ENCODE results near the gene TRIM7. TPM values are rescaled to one million over a fixed set of nuclear protein-coding genes. Genes with fewer than 3 reads are reported as not detected.

TRIM7 gene
- total and polyA plus RNA-seq, 9 of the 15 experiments (the other 6 are each of a cell fraction or from before 2014, with no cell fraction given): 2.6 to 14.9 (median 8.9) TPM

GRCh38 chr5:181187500-181188213 is 17.3 kb downstream of the TRIM7 start (continued):
- TF ChIP-seq, protein P1, sequence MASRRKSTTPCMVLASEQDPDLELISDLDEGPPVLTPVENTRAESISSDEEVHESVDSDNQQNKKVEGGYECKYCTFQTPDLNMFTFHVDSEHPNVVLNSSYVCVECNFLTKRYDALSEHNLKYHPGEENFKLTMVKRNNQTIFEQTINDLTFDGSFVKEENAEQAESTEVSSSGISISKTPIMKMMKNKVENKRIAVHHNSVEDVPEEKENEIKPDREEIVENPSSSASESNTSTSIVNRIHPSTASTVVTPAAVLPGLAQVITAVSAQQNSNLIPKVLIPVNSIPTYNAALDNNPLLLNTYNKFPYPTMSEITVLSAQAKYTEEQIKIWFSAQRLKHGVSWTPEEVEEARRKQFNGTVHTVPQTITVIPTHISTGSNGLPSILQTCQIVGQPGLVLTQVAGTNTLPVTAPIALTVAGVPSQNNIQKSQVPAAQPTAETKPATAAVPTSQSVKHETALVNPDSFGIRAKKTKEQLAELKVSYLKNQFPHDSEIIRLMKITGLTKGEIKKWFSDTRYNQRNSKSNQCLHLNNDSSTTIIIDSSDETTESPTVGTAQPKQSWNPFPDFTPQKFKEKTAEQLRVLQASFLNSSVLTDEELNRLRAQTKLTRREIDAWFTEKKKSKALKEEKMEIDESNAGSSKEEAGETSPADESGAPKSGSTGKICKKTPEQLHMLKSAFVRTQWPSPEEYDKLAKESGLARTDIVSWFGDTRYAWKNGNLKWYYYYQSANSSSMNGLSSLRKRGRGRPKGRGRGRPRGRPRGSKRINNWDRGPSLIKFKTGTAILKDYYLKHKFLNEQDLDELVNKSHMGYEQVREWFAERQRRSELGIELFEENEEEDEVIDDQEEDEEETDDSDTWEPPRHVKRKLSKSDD (conservative IDR thresholded peaks at IDR 0.05; ENCODE audit: low read length): no peak
- TF ChIP-seq, protein P2, sequence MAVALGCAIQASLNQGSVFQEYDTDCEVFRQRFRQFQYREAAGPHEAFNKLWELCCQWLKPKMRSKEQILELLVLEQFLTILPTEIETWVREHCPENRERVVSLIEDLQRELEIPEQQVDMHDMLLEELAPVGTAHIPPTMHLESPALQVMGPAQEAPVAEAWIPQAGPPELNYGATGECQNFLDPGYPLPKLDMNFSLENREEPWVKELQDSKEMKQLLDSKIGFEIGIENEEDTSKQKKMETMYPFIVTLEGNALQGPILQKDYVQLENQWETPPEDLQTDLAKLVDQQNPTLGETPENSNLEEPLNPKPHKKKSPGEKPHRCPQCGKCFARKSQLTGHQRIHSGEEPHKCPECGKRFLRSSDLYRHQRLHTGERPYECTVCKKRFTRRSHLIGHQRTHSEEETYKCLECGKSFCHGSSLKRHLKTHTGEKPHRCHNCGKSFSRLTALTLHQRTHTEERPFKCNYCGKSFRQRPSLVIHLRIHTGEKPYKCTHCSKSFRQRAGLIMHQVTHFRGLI (CRISPR knock-in tag; IDR thresholded peaks at IDR 0.05): no peak
- TF ChIP-seq CHD1 (IDR thresholded peaks at IDR 0.05; ENCODE audit: low read length) (peak; percentile 53), POLR2A (conservative IDR thresholded peaks at IDR 0.05) (peak; percentile 33; the same call in 1 of the 2 replicates), RBBP5 (IDR thresholded peaks at IDR 0.05; ENCODE audit: borderline replicate concordance, insufficient read depth, low read length, poor library complexity, severe bottlenecking) (peak; percentile 52), ZBTB40 (IDR thresholded peaks at IDR 0.05) (peak; percentile 84), ZBTB40 (CRISPR knock-in tag; IDR thresholded peaks at IDR 0.05) (no peak), ZNF121 (CRISPR knock-in tag; conservative IDR thresholded peaks at IDR 0.05) (0 out of 2 replicates have a peak, but pooled peaks have one; percentile 7), CEBPB (tag; IDR thresholded peaks at IDR 0.05) (no peak)
- TF ChIP-seq, protein P3, sequence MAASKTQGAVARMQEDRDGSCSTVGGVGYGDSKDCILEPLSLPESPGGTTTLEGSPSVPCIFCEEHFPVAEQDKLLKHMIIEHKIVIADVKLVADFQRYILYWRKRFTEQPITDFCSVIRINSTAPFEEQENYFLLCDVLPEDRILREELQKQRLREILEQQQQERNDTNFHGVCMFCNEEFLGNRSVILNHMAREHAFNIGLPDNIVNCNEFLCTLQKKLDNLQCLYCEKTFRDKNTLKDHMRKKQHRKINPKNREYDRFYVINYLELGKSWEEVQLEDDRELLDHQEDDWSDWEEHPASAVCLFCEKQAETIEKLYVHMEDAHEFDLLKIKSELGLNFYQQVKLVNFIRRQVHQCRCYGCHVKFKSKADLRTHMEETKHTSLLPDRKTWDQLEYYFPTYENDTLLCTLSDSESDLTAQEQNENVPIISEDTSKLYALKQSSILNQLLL (CRISPR knock-in tag; IDR thresholded peaks at IDR 0.05; ENCODE audit: borderline replicate concordance): no peak
